ENCODE results near the gene AHNAK. TPM values are rescaled to one million over a fixed set of nuclear protein-coding genes. Genes with fewer than 3 reads are reported as not detected.

AHNAK gene
- total RNA-seq (2014; rRNA removed; shearing (Covaris generic)) (0.08 and 0.28 TPM in 2 replicates), total RNA-seq (2022) (0.21 and 0.30 TPM in 2 replicates), Bru-seq, nascent RNA (percentile 14 among the genes with signal in this experiment), BruChase-seq, experiment 1, labeled RNA remaining after a 6-hour chase (percentile 14 among the genes with signal in this experiment), BruChase-seq, experiment 2, labeled RNA remaining after a 2-hour chase (percentile 22 among the genes with signal in this experiment)
- long read RNA-seq, result 0 reads

DNA sequence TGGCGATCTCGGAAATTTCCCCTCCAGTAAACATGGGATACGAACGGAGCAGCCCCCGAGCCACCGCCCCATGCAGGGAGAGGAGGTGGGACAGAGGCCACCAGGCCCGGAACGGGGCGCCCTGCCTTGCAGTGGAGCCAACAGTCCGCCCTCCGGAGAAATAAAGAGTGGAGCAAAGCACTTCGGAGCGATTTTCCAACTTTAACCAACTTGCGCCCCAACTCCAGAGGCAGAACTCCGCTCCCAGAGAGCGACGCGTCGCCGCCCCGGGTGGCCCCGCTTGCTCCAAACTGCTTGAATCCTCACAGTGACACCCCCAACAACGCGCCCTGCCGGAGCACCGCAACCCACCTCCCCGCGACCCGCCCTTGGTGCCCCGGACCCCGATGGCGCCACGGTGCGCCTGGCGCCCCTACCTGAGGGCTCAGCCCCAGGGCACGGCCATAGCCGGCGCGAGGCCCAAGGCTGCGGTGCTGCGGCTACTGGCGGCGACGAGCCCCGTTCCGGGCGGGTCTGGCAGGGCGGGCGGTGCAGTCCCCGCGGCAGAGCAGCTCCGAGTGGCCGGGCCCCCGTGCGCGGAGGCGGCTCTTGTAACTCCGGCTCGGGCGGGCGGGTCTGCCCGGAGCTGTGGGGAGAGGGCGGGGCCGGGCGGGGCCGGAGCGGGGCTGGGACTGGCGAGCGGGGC lies at the start of gene AHNAK:
Gene AHNAK, minus strand, starts transcription at position 563 of the 685 bp plus-strand sequence. CDS start 10,708 bp downstream, outside the sequence.
- Histone ChIP-seq H2AFZ (ENCODE audit: low read length) (no peak within 1 kb of the TSS), H3K4me3 (ENCODE audit: low read depth, low read length, poor library complexity, severe bottlenecking) (no peak within 1 kb of the TSS), H3K79me2 (ENCODE audit: insufficient read depth, low read depth, low read length) (no peaks in the 10 kb centered on the region), H3K4me1 (ENCODE audit: insufficient read depth, low read length, poor library complexity, severe bottlenecking) (peaks cover 16% of the 10 kb centered on the region), H3K9me3 (ENCODE audit: low read length) (no peaks in the 10 kb centered on the region), H3K27ac (ENCODE audit: low read depth, low read length, poor library complexity, severe bottlenecking) (no peak within 1 kb of the TSS), H3K4me2 (ENCODE audit: low read length) (no peak within 1 kb of the TSS), H3K9me2 (ENCODE audit: insufficient read depth, low read length) (no peaks in the 10 kb centered on the region), H4K20me1 (ENCODE audit: insufficient read depth, low read length) (no peaks in the 10 kb centered on the region), H3K36me3 (ENCODE audit: insufficient read depth, low read length) (no peaks in the 10 kb centered on the region)
- TF ChIP-seq, protein P1, sequence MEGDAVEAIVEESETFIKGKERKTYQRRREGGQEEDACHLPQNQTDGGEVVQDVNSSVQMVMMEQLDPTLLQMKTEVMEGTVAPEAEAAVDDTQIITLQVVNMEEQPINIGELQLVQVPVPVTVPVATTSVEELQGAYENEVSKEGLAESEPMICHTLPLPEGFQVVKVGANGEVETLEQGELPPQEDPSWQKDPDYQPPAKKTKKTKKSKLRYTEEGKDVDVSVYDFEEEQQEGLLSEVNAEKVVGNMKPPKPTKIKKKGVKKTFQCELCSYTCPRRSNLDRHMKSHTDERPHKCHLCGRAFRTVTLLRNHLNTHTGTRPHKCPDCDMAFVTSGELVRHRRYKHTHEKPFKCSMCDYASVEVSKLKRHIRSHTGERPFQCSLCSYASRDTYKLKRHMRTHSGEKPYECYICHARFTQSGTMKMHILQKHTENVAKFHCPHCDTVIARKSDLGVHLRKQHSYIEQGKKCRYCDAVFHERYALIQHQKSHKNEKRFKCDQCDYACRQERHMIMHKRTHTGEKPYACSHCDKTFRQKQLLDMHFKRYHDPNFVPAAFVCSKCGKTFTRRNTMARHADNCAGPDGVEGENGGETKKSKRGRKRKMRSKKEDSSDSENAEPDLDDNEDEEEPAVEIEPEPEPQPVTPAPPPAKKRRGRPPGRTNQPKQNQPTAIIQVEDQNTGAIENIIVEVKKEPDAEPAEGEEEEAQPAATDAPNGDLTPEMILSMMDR (conservative IDR thresholded peaks at IDR 0.05; ENCODE audit: low read length), result no peak
- no peak for TF ChIP-seq EZH2phosphoT487 (IDR thresholded peaks at IDR 0.05; ENCODE audit: borderline replicate concordance, low read depth, low read length)
- intact Hi-C loops (cut with micrococcal nuclease; ENCODE audit: unreplicated experiment), result no loop called here
- DNase-seq (ENCODE audit: low spot score), result no peak
- no TSS peak for BruUV-seq (replicated peaks)
- ChIA-PET POLR2A (no interaction called here), CTCF (ENCODE audit: unreplicated experiment) (no interaction called here)

- no peak overlapping the region for H3K4me2 ChIP-seq (ENCODE audit: low read length)
- peaks cover 41% of the 10 kb centered on the region for H3K4me1 ChIP-seq (ENCODE audit: insufficient read depth, low read length, poor library complexity, severe bottlenecking)
- H3K36me3 ChIP-seq (ENCODE audit: insufficient read depth, low read length), result peaks cover 76% of the 10 kb centered on the region
- no peaks in the 10 kb centered on the region for H3K9me2 ChIP-seq (ENCODE audit: insufficient read depth, low read length)
- H3K27ac ChIP-seq (ENCODE audit: low read depth, low read length, poor library complexity, severe bottlenecking), result no peak overlapping the region
- CTCF ChIA-PET (ENCODE audit: unreplicated experiment), result no interaction called here
- no peak overlapping the region for H3K4me3 ChIP-seq (ENCODE audit: low read depth, low read length, poor library complexity, severe bottlenecking)
- POLR2A ChIA-PET, result interaction anchor here (0.6 kb wide), 1 partner anchor 1706 kb away, joined by 4 read pairs; no protein-coding TSS in a partner anchor
- intact Hi-C loops (cut with micrococcal nuclease; ENCODE audit: unreplicated experiment), result loop anchor here (10.0 kb wide), 2 partner anchors 130 to 240 kb away; partner anchors contain the start of genes HNRNPUL2, STX5, TEX54 and TTC9C
- H3K79me2 ChIP-seq (ENCODE audit: insufficient read depth, low read depth, low read length), result peaks cover 35% of the 10 kb centered on the region
- peaks cover 9% of the 10 kb centered on the region; the same call in 1 of the 2 replicates for H4K20me1 ChIP-seq (ENCODE audit: insufficient read depth, low read length)
- H3K9me3 ChIP-seq (ENCODE audit: low read length), result no peaks in the 10 kb centered on the region
- BruUV-seq (replicated peaks), result no TSS peak
- no peak for DNase-seq (ENCODE audit: low spot score)
- H2AFZ ChIP-seq (ENCODE audit: low read length), result no peak overlapping the region
- no peak for TF ChIP-seq EZH2phosphoT487 (IDR thresholded peaks at IDR 0.05; ENCODE audit: borderline replicate concordance, low read depth, low read length)
- TF ChIP-seq, protein P1 (conservative IDR thresholded peaks at IDR 0.05; ENCODE audit: low read length), result no peak
These were observed 48.5 kb upstream of the AHNAK start for GRCh38 chr11:62595124-62595523.

Measured in OCI-LY7 (cell line).